T-helper 2 cell treated with Interferon-gamma antibody and Interleukin-4, amounts not matched to agents 100 ng/mL and 5 ng/mL, for 36 hours (primary cell): ENCODE measurements around the gene TCEA3. TPM values are rescaled to one million over a fixed set of nuclear protein-coding genes. Genes with fewer than 3 reads are reported as not detected.

ENCODE experiments used
- intact Hi-C: fragments of 100-400 bp; cut with micrococcal nuclease; formaldehyde crosslinking; loops from one replicate; pipeline ENCODE4 v1.15.1; 2023
- total RNA-seq: library from RNA; stranded (reverse); gene quantifications from 2 replicates; pipeline ENCODE4 v1.2.3, GENCODE V29; 2022

Gene TCEA3
- total RNA-seq, 1 donor from 2014 or later: 17.9 TPM

DNA sequence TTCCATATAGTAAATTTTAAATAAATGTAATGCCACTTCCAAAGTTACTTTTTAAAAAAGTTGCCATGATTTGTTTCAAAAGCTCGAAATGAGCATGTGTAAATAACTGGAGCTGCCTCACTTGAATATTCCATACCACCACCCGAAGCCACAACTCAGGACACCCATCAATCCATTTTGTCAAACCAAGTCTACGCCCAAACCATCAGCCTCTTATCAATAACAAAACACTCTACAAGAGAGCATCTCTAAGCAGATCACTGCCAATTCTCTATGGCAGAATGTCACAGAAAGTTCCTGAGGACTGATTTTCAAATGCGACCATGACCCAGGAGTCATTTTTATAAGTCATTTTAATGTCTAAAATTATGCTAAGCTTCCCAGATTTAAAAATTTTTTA is 84.9 kb downstream of the TCEA3 start:
- intact Hi-C loops: loop anchor here (5.0 kb wide), 1 partner anchor 188 kb away; no protein-coding TSS in a partner anchor

GRCh38 chr1:23337869-23338268 is 86.7 kb downstream of the TCEA3 start:
- intact Hi-C loops: no loop called here

GRCh38 chr1:23331713-23332112 is 92.8 kb downstream of the TCEA3 start:
- intact Hi-C loops: no loop called here

Other genes starting within 250 kb of the TCEA3 start
- gene HTR1D, start 207.2 kb downstream of the TCEA3 start, total RNA-seq: not detected in 2 replicates
- 223 and 234 TPM in 2 replicates for gene HNRNPR, start 80.5 kb downstream of the TCEA3 start, total RNA-seq
- gene ZNF436, start 54.9 kb downstream of the TCEA3 start, total RNA-seq: 4.9 and 5.7 TPM in 2 replicates
- gene ASAP3, start 59.4 kb upstream of the TCEA3 start, total RNA-seq: 0.75 and 0.86 TPM in 2 replicates
- gene E2F2, start 106.5 kb upstream of the TCEA3 start, total RNA-seq: 85.6 and 87.7 TPM in 2 replicates
- gene ID3, start 134.8 kb upstream of the TCEA3 start, total RNA-seq: 19.0 and 19.5 TPM in 2 replicates